Stimulated activated CD8-positive, alpha-beta memory T cell treated with anti-CD3 and anti-CD28 coated beads, Interleukin-4, amount 100 ng/mL, for 48 hours (primary cell): Measurements from ENCODE around the gene PACS1.
A peak's percentile ranks its signal among the peaks of the same experiment; 100 is the strongest.

Source experiments
- DNase-seq: peaks from one replicate; pipeline ENCODE4 v3.0.0-alpha.2; 2020

The PACS1 gene

DNA sequence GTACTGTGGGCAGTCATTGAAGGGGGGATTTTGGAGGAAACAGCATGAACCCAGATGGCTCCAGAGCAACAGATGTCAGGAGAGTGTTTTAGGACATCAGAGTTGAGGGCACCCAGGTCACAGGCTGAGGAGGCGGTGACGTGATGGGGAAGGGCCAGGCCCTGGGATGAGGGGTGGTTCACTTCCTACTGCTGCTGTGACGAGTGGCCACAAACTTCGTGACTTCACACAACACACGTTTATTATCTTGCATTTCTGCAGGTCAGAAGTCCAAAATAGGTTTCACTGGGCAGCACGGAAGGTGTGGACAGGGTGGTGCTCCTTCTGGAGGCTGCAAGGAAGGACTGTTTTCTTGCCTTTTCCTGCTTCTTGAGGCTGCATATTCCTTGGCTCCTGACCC lies 120.7 kb downstream of the PACS1 start:
- no peak for DNase-seq

DNA sequence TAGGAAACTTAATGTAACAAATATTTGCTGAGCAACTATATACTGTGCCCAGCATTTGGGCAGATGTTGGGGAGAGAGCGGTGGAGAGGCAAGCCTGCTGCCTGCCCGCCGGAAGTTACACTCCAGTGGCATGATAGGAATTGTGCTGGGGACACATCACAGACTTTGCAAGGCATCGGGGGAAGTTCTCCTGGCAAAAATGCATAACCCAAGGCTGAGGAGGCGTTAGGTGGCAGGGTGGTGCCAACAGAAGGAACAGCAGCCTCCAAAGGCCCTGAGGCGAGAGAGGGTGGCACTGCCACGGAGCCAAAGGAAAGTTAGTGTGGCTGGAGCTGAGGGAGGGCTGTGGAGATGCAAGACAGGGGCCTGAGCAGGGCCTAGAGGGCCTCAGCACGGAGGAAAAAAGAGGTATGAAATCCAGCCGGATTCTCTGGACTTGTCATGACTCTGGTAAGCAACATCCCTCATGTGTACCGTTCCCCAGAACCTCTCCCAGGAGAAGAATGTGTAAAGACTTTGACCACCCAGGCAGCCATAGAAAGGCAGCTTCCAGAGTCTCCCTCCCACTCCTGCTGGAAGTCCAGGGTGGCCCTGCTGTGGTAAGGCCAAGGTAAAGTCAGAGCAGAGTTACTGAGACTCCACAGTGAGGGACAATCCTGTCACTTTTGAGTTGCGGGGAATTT lies 122.2 kb downstream of the PACS1 start:
- DNase-seq = no peak

DNA sequence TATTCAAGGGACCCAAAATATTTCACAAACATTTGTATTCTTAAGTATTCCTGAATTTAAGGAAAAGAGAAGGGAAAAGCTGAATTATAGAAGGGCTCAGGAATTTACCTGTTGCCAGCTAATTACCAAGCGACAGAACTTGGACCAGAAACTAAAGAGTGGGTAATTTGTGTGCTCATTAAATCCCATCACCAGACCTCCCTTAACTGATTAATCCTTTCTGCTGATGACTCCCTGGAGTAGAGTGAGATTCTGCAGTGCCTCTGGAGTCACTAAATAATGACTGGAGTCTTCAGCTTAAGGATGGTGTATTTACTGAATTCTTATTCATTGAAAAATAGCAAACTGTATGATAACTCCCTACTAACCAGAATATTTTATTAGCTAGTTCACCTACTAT lies 124.3 kb downstream of the PACS1 start:
- DNase-seq = no peak

GRCh38 chr11:66195867-66196266 lies 125.8 kb downstream of the PACS1 start:
- DNase-seq = no peak

DNA sequence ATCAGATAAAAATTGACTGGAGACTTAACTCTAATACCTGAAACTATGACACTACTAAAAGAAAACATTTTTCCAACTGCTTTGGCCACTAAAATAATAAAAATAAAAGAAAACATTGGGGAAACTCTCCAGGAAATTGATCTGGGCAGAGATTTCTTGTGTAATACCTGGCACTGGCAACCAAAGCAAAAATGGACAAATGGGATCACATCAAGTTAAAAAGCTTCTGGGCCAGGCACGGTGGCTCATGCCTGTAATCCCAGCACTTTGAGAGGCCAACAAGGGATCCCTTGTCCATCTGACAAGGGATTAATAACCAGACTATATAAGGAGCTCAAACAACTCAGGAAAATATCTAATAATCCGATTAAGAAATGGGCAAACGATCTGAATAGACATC lies 133.8 kb downstream of the PACS1 start:
- no peak for DNase-seq

- DNase-seq = no peak
Measured at GRCh38 chr11:66204412-66204811, 134.3 kb downstream of the PACS1 start.

- peak; percentile 6 for DNase-seq
Measured at GRCh38 chr11:66207816-66208215, 137.7 kb downstream of the PACS1 start.

GRCh38 chr11:66211100-66211499 lies 141.0 kb downstream of the PACS1 start:
- no peak for DNase-seq

DNA sequence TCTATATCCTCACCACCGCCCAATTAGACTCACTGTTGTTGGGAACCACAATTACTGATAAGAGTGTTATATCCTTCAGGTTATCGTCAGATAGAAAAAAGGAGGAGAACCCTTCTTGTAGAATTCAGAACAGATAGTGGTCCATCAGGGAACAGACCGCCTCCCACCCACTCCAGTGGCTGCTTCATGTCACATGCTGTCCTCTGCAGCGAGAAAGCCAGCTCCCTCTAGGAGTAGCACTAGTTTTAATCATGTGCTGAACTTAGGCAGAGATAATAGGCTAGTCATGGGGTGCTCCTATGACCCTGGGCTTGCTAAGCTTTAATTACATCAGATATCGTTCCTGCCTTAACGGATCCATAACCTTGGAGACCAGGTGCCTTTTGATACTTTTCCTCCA lies 146.8 kb downstream of the PACS1 start:
- DNase-seq = no peak

DNA sequence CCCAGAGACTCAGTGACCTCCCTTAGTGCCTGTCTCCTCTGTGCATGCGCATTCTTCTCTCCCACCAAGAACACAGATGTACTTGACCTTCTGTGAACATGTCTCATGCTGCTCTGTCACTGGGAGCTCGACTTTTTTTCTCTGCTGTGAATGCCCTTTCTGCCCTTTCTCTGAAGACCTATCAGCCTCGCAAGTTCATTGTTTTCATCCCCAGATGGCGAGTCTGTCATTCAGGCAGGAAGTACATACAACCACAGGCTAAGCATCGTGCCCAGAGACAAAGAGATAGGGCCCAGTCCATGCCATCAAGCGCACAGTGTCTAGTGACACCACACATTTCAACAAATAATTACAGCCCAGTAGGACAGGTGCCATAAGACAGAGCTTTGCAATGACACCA lies 148.0 kb downstream of the PACS1 start:
- DNase-seq = no peak

GRCh38 chr11:66218846-66219620 lies 149.0 kb downstream of the PACS1 start:
- no peak for DNase-seq

- no peak for DNase-seq
Measured at GRCh38 chr11:66219846-66220565, 149.9 kb downstream of the PACS1 start.

DNA sequence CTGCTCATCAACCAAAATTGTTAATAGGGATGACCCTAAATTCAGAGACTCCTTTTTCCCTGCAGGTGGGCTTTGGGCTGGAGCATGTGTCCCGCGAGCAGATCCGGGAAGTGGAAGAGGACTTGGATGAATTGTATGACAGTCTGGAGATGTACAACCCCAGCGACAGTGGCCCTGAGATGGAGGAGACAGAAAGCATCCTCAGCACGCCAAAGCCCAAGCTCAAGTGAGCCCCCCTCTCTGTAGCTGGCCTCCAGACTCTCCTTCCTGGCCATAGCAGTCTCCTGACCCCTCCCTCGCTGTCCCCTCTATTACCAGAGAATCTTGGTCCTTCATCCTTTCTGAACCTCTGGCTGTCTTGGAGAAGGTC lies 150.5 kb downstream of the PACS1 start:
- no peak for DNase-seq

- DNase-seq = no peak
Measured at GRCh38 chr11:66221012-66221411, 150.9 kb downstream of the PACS1 start.

- DNase-seq = peak; percentile 34
Measured at GRCh38 chr11:66221726-66222236, 151.7 kb downstream of the PACS1 start.

DNA sequence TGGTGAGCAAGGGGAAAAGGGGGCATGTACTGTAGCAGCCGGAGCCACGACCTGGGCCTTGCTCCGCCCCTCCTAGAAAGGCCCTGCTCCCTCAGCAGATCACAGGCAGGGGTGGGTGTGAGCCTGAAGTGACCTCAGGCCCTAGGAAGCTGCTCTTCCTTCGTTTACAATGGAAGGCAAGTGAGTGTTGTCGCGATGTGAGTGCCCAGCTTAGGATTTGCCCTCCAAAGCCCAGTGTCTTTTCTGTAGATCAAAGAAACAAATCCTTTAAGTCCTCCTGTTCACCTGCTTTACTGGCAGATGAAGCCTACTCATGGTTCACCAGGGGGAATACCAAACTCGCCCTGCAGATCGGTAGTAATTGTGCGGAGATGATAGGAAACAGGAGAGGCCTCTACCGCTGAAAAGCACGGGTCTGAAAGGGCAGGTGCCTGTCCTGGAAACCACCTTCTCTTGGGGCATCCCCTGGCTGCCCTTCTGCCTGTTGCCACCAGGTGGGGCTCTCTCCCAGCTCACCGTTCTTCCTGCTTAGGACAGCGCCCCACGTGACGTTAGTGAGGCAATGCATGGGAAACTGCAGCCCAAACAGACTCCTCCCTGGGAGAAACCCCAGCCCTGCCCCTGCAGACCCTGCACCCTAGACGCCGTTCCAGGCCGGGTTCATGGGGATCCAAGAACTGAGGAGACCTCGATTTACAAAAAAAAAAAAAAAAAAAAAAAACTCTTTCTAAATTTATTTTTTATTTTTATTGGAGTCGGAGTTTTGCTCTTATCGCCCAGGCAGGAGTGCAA lies 152.5 kb downstream of the PACS1 start:
- DNase-seq = peak; percentile 94

GRCh38 chr11:66224226-66224855 lies 154.3 kb downstream of the PACS1 start:
- no peak for DNase-seq

- DNase-seq = no peak
Measured at GRCh38 chr11:66225066-66225465, 155.0 kb downstream of the PACS1 start.

- DNase-seq = no peak
Measured at GRCh38 chr11:66226101-66226500, 156.0 kb downstream of the PACS1 start.

DNA sequence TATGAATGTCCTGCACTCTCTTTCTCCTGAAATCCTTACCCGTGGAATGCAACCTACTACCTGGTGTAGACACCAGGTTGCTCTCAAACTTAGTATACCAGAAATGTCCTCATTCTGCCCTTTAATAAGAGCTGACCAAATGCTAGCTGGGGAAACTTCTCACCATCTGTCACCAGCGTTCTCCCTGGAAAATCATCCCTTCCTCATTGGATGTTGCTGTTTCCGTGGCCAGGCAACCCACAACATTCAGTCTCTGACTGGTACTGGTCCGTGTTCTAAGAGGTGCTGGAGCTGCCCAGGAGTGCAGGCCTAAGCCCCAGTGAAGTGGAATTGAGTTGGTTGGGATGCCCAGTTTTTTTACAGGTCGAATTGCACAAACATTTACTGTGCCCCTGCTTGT lies 157.6 kb downstream of the PACS1 start:
- DNase-seq = no peak

DNA sequence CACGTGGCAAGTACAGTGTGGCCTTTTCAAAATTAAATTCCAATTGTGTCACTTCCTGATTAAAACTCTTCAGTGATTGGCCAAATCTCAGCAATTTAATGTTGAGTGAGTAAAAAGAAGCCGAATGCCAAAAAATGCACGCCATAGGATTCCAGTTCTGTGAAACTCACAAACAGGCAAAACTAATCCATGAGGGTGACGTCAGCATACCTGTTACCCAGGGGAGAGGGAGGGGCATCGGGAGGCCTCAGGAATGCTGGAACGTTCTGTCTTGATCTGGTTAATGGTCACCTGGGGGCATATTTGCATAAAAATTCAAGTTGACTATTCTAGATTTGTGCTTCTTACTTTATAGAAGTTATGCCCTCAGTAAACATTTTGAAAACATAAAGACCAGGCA lies 158.4 kb downstream of the PACS1 start:
- DNase-seq = no peak

- DNase-seq = no peak
Measured at GRCh38 chr11:66230156-66230555, 160.1 kb downstream of the PACS1 start.
